ENCODE data around the gene SLC38A7. TPM values are rescaled to one million over a fixed set of nuclear protein-coding genes. Genes with fewer than 3 reads are reported as not detected.

The SLC38A7 gene
- total and polyA plus RNA-seq, 2 experiments from 2014 or later, result 13.9 to 27.8 TPM

DNA sequence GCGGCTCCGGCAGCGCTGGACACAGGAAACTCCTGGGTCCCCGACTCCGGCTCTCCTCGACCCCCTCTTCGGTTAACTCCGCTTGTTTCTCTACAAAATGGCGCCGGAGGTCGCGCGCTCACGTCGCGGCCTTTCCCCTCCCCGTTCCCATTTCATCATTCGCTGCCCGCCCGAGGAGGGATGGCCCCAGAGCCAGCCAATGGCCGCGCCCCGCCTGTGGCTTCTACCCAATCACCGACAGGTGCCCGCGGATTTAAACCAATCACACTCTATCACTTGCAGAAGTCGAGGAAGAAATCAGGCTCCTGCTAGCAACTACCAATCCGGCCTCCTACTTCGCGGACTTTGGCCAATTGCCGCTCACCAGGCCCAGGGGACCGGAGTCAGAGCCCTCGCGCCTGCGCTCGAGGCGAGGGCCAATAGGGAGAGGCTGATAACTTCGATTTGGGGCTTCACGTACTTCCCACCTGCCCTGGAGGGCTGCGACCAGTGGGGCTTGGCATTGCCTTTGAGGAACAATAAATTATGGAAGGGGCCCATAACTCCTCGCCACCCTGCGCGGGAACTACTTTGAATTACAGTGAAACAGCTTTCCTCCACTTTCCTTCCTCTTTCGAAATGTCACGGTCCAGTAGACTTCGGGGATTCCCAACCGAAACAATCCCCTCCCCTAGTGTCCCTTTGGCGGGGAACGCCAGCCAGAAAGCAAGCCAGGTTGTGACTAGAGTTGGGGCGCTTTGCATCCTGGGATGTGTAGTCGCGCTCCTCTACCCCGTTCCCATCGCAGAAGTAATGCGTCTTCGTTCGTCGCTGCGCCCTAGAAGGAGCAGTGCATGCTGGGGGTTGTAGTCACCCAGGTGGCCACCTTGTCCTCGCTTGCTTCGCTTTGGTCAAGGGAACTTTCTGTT is 54.6 kb downstream of the SLC38A7 start, which contains the start of gene CNOT1:
Gene CNOT1 (minus strand): TSS at position 94 of the 908 bp plus-strand sequence. CDS start 30,489 bp downstream, outside the sequence.
- peaks cover 46% of the 10 kb centered on the region for H3K79me2 ChIP-seq (replicated peaks; ENCODE audit: insufficient read depth)
- peak within 1 kb of the TSS; percentile 100 for H3K4me3 Mint-ChIP-seq
- peaks cover 8% of the 10 kb centered on the region; the same call in 1 of the 3 replicates for H3K36me3 Mint-ChIP-seq (ENCODE audit: low read depth)
- TF ChIP-seq CREB1 (CRISPR knock-in tag; IDR thresholded peaks at IDR 0.05; ENCODE audit: low read depth) (peak; percentile 96), ZNF114 (CRISPR knock-in tag; IDR thresholded peaks at IDR 0.05) (peak; percentile 97), JUNB (IDR thresholded peaks at IDR 0.05; ENCODE audit: unreplicated experiment) (no peak), ZNF331 (CRISPR knock-in tag; IDR thresholded peaks at IDR 0.05; ENCODE audit: low read depth) (peak; percentile 29; the same call in 1 of the 2 replicates), POLR2AphosphoS5 (IDR thresholded peaks at IDR 0.05; ENCODE audit: low read depth) (peak; percentile 75)
- TF ChIP-seq, protein P1, sequence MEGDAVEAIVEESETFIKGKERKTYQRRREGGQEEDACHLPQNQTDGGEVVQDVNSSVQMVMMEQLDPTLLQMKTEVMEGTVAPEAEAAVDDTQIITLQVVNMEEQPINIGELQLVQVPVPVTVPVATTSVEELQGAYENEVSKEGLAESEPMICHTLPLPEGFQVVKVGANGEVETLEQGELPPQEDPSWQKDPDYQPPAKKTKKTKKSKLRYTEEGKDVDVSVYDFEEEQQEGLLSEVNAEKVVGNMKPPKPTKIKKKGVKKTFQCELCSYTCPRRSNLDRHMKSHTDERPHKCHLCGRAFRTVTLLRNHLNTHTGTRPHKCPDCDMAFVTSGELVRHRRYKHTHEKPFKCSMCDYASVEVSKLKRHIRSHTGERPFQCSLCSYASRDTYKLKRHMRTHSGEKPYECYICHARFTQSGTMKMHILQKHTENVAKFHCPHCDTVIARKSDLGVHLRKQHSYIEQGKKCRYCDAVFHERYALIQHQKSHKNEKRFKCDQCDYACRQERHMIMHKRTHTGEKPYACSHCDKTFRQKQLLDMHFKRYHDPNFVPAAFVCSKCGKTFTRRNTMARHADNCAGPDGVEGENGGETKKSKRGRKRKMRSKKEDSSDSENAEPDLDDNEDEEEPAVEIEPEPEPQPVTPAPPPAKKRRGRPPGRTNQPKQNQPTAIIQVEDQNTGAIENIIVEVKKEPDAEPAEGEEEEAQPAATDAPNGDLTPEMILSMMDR (conservative IDR thresholded peaks at IDR 0.05; ENCODE audit: low read depth in 2 of 2), result no peak
- TF ChIP-seq, protein P2, sequence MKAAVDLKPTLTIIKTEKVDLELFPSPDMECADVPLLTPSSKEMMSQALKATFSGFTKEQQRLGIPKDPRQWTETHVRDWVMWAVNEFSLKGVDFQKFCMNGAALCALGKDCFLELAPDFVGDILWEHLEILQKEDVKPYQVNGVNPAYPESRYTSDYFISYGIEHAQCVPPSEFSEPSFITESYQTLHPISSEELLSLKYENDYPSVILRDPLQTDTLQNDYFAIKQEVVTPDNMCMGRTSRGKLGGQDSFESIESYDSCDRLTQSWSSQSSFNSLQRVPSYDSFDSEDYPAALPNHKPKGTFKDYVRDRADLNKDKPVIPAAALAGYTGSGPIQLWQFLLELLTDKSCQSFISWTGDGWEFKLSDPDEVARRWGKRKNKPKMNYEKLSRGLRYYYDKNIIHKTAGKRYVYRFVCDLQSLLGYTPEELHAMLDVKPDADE (IDR thresholded peaks at IDR 0.05), result peak; percentile 99
- H3K4me1 ChIP-seq (ENCODE audit: insufficient read depth), result no peaks in the 10 kb centered on the region
- peaks cover 14% of the 10 kb centered on the region for H3K27me3 Mint-ChIP-seq (ENCODE audit: insufficient read depth, low read depth, poor library complexity)
- peaks cover 9% of the 10 kb centered on the region for H3K4me1 Mint-ChIP-seq
- peak within 1 kb of the TSS; percentile 97 for H3K4me2 ChIP-seq
- no peaks in the 10 kb centered on the region for H3K27me3 ChIP-seq (ENCODE audit: insufficient read depth)
- H3K27ac Mint-ChIP-seq, result peak within 1 kb of the TSS; percentile 100
- peak within 1 kb of the TSS; percentile 94 for H2AFZ ChIP-seq
- peak within 1 kb of the TSS; percentile 92 for H3K4me3 ChIP-seq
- peak within 1 kb of the TSS; percentile 98 for H3K27ac ChIP-seq (ENCODE audit: low read depth)
- H3F3A ChIP-seq (replicated peaks; ENCODE audit: low read depth), result no peaks in the 10 kb centered on the region
- peaks cover 30% of the 10 kb centered on the region for H4K20me1 ChIP-seq (replicated peaks; ENCODE audit: insufficient read depth)
- H3K36me3 ChIP-seq (ENCODE audit: insufficient read depth), result 0 out of 2 replicates have a peak, but pooled peaks cover 3% of the 10 kb centered on the region
- no peaks in the 10 kb centered on the region for H3K9me2 ChIP-seq (ENCODE audit: insufficient read depth)
- ATAC-seq, result peak; percentile 91
- peak; percentile 98 for DNase-seq (ENCODE audit: low spot score)
- H3K9me3 Mint-ChIP-seq, result peaks cover 4% of the 10 kb centered on the region

DNA sequence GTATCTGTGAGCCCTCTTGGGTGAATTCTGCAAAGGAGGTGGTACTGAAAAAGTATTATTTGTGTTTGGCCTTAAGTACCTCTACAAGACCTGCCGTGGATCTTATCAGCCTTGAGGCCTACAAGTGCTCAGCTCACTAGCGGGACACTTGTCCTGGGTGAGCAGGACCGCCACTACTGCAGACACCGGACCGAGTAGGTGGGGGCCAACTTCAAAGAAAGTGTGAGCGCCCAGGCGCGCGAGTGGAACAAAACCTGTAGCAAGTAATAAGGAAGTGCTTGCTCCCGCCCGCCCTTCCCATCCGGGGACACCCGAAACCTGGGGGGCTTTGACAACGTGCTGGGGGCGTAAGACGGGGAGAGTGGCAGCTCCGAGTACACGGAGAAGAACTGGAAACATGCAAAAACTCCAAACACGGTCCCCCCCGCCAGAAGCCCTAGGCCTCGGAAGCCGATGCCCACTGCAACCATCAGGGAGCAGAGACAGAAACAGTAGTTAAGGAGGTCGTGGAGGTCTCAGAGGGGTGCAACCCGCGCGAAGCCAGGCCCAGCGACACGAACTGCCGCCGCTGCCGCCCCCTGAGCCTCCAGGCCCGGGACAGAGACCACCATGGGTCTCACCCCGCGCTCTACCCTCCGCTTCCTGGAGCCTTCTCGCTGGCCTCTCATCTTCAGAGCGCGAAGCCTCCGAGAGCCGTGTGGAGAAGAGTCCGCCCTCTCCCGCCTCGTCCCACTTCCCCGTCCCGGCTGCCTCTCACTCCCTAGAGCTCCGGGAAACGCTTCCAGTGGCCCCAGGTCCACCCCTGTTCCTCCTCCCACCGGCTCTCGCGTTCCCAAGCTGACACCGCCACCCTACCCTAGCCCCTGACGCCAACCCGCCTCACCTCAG is 55.5 kb downstream of the SLC38A7 start:
- Histone ChIP-seq H3K4me2 (peak overlapping the region; percentile 97), H3K9me2 (ENCODE audit: insufficient read depth) (no peaks in the 10 kb centered on the region), H3K4me1 (ENCODE audit: insufficient read depth) (no peaks in the 10 kb centered on the region), H3K36me3 (ENCODE audit: insufficient read depth) (peaks cover 8% of the 10 kb centered on the region; the same call in 1 of the 2 replicates), H3K27ac (ENCODE audit: low read depth) (peak overlapping the region; percentile 89), H3K27me3 (ENCODE audit: insufficient read depth) (no peaks in the 10 kb centered on the region), H3F3A (replicated peaks; ENCODE audit: low read depth) (no peaks in the 10 kb centered on the region), H3K4me3 (peak overlapping the region; percentile 92), H3K79me2 (replicated peaks; ENCODE audit: insufficient read depth) (peaks cover 55% of the 10 kb centered on the region), H4K20me1 (replicated peaks; ENCODE audit: insufficient read depth) (peaks cover 39% of the 10 kb centered on the region), H2AFZ (0 out of 2 replicates have a peak overlapping the region, but pooled peaks have one; percentile 8)
- DNase-seq (ENCODE audit: low spot score) (peak; percentile 50), ATAC-seq (peak; percentile 12)
- Mint-ChIP-seq H3K9me3 (peaks cover 4% of the 10 kb centered on the region), H3K4me1 (peaks cover 9% of the 10 kb centered on the region), H3K4me3 (peak overlapping the region; percentile 100), H3K36me3 (ENCODE audit: low read depth) (peaks cover 17% of the 10 kb centered on the region; the same call in 2 of the 3 replicates), H3K27ac (peak overlapping the region; percentile 100), H3K27me3 (ENCODE audit: insufficient read depth, low read depth, poor library complexity) (peaks cover 14% of the 10 kb centered on the region)
- TF ChIP-seq JUNB (IDR thresholded peaks at IDR 0.05; ENCODE audit: unreplicated experiment), result no peak
- no peak for TF ChIP-seq STAT1 (IDR thresholded peaks at IDR 0.05; ENCODE audit: unreplicated experiment)
- no peak for TF ChIP-seq POLR2AphosphoS5 (IDR thresholded peaks at IDR 0.05; ENCODE audit: low read depth)
- no peak for TF ChIP-seq EZH2phosphoT487 (IDR thresholded peaks at IDR 0.05; ENCODE audit: unreplicated experiment)
- TF ChIP-seq, protein P3, sequence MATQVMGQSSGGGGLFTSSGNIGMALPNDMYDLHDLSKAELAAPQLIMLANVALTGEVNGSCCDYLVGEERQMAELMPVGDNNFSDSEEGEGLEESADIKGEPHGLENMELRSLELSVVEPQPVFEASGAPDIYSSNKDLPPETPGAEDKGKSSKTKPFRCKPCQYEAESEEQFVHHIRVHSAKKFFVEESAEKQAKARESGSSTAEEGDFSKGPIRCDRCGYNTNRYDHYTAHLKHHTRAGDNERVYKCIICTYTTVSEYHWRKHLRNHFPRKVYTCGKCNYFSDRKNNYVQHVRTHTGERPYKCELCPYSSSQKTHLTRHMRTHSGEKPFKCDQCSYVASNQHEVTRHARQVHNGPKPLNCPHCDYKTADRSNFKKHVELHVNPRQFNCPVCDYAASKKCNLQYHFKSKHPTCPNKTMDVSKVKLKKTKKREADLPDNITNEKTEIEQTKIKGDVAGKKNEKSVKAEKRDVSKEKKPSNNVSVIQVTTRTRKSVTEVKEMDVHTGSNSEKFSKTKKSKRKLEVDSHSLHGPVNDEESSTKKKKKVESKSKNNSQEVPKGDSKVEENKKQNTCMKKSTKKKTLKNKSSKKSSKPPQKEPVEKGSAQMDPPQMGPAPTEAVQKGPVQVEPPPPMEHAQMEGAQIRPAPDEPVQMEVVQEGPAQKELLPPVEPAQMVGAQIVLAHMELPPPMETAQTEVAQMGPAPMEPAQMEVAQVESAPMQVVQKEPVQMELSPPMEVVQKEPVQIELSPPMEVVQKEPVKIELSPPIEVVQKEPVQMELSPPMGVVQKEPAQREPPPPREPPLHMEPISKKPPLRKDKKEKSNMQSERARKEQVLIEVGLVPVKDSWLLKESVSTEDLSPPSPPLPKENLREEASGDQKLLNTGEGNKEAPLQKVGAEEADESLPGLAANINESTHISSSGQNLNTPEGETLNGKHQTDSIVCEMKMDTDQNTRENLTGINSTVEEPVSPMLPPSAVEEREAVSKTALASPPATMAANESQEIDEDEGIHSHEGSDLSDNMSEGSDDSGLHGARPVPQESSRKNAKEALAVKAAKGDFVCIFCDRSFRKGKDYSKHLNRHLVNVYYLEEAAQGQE (IDR thresholded peaks at IDR 0.05; ENCODE audit: unreplicated experiment), result no peak
- no peak for TF ChIP-seq CREB1 (CRISPR knock-in tag; IDR thresholded peaks at IDR 0.05; ENCODE audit: low read depth)
